ENCODE measurements around the gene OR2Y1.
"Not testable (repeated sequence)": the region's sequence is repeated elsewhere in the genome, so short reads cannot be mapped to it uniquely, and the experiment has no call there.

DNA sequence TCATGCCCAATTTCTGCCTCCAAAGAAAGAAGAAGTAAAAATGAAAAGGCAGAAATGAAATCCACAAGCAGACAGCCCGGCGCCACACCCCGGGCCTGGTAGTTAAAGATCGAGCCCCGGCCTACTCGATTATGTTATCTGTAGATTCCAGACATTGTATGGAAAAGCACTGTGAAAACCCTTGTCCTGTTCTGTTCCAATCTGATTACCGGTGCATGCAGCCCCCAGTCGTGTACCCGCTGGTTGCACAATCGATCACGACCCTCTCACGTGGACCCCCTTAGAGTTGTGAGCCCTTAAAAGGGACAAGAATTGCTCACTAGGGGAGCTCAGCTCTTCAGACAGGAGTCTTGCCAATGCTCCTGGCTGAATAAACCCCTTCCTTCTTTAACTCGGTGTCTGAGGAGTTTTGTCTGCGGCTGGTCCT, 42.1 kb upstream of the OR2Y1 start:
- not testable (repeated sequence) for TF ChIP-seq EZH2 (IDR thresholded peaks at IDR 0.05; ENCODE audit: low read length)
- TF ChIP-seq, protein P1, sequence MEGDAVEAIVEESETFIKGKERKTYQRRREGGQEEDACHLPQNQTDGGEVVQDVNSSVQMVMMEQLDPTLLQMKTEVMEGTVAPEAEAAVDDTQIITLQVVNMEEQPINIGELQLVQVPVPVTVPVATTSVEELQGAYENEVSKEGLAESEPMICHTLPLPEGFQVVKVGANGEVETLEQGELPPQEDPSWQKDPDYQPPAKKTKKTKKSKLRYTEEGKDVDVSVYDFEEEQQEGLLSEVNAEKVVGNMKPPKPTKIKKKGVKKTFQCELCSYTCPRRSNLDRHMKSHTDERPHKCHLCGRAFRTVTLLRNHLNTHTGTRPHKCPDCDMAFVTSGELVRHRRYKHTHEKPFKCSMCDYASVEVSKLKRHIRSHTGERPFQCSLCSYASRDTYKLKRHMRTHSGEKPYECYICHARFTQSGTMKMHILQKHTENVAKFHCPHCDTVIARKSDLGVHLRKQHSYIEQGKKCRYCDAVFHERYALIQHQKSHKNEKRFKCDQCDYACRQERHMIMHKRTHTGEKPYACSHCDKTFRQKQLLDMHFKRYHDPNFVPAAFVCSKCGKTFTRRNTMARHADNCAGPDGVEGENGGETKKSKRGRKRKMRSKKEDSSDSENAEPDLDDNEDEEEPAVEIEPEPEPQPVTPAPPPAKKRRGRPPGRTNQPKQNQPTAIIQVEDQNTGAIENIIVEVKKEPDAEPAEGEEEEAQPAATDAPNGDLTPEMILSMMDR (optimal IDR thresholded peaks at IDR 0.05 in 1 of 3, IDR thresholded peaks at IDR 0.05 in 1 of 3, conservative IDR thresholded peaks at IDR 0.05 in 1 of 3; ENCODE audit: extremely low read depth in 1 of 3, insufficient read depth in 2 of 3, low read length in 3 of 3), result not testable (repeated sequence)

Measured in keratinocyte (primary cell).